GM19099 (cell line): ENCODE data around the gene TCF4.

Experiments
- POLR2A ChIP-seq: IDR thresholded peaks from 3 replicates; pipeline ENCODE4 v1.6.1; 2011; ENCODE audit warnings: low read depth; ENCODE audit not compliant: insufficient read length; ENCODE audit errors: extremely low read depth

The TCF4 gene

GRCh38 chr18:55283309-55283708, 304.7 kb downstream of the TCF4 start:
- TF ChIP-seq POLR2A: no peak

GRCh38 chr18:55280503-55280902, 307.5 kb downstream of the TCF4 start:
- TF ChIP-seq POLR2A: no peak

- no peak for TF ChIP-seq POLR2A
Measured at GRCh38 chr18:55275039-55275901, 312.7 kb downstream of the TCF4 start.

GRCh38 chr18:55272510-55273243, 315.3 kb downstream of the TCF4 start:
- no peak for TF ChIP-seq POLR2A

GRCh38 chr18:55269622-55270021, 318.4 kb downstream of the TCF4 start:
- no peak for TF ChIP-seq POLR2A

GRCh38 chr18:55268628-55269275, 319.2 kb downstream of the TCF4 start:
- peak; percentile 13 for TF ChIP-seq POLR2A

- no peak for TF ChIP-seq POLR2A
Measured at GRCh38 chr18:55268151-55268601, 319.8 kb downstream of the TCF4 start.

- TF ChIP-seq POLR2A: no peak
Measured at GRCh38 chr18:55266981-55267380, 321.0 kb downstream of the TCF4 start.

- TF ChIP-seq POLR2A: no peak
Measured at GRCh38 chr18:55265984-55266383, 322.0 kb downstream of the TCF4 start.

- TF ChIP-seq POLR2A: no peak
Measured at GRCh38 chr18:55265130-55265675, 322.8 kb downstream of the TCF4 start.

GRCh38 chr18:55264108-55264507, 323.9 kb downstream of the TCF4 start:
- no peak for TF ChIP-seq POLR2A

GRCh38 chr18:55262021-55262560, 325.9 kb downstream of the TCF4 start:
- no peak for TF ChIP-seq POLR2A

- no peak for TF ChIP-seq POLR2A
Measured at GRCh38 chr18:55261253-55261652, 326.7 kb downstream of the TCF4 start.

- TF ChIP-seq POLR2A: no peak
Measured at GRCh38 chr18:55258088-55258487, 329.9 kb downstream of the TCF4 start.

GRCh38 chr18:55256929-55257289, 331.1 kb downstream of the TCF4 start:
- no peak for TF ChIP-seq POLR2A

- TF ChIP-seq POLR2A: no peak
Measured at GRCh38 chr18:55256226-55256928, 331.6 kb downstream of the TCF4 start.
